ENCODE data around the gene ARHGAP22.

Gene ARHGAP22

GRCh38 chr10:48450741-48451466 lies 154.0 kb downstream of the ARHGAP22 start:
- no peaks in the 10 kb centered on the region for H3K27me3 ChIP-seq (replicated peaks; ENCODE audit: control insufficient read depth, insufficient read depth, low read length)
- peaks cover 3% of the 10 kb centered on the region for H3K36me3 ChIP-seq (ENCODE audit: control insufficient read depth, insufficient read depth, low read length, severe bottlenecking)
- H3K4me1 ChIP-seq (ENCODE audit: control insufficient read depth, insufficient read depth, low read length): peaks cover 11% of the 10 kb centered on the region
- H3K9ac ChIP-seq (ENCODE audit: low read length): no peak overlapping the region
- DNase-seq (ENCODE audit: low read depth): no peak
- no peaks in the 10 kb centered on the region for H3K9me3 ChIP-seq (ENCODE audit: control insufficient read depth, low read length)
- H3K4me3 ChIP-seq (ENCODE audit: low read length): no peak overlapping the region

- no peak overlapping the region for H3K9ac ChIP-seq (ENCODE audit: low read length)
- no peaks in the 10 kb centered on the region for H3K27me3 ChIP-seq (replicated peaks; ENCODE audit: control insufficient read depth, insufficient read depth, low read length)
- H3K36me3 ChIP-seq (ENCODE audit: control insufficient read depth, insufficient read depth, low read length, severe bottlenecking): peaks cover 8% of the 10 kb centered on the region
- DNase-seq (ENCODE audit: low read depth): no peak
- H3K9me3 ChIP-seq (ENCODE audit: control insufficient read depth, low read length): no peaks in the 10 kb centered on the region
- no peak overlapping the region for H3K4me3 ChIP-seq (ENCODE audit: low read length)
- H3K4me1 ChIP-seq (ENCODE audit: control insufficient read depth, insufficient read depth, low read length): peaks cover 11% of the 10 kb centered on the region
These were observed 154.6 kb downstream of the ARHGAP22 start for GRCh38 chr10:48450233-48450740.

GRCh38 chr10:48449501-48450232 lies 155.2 kb downstream of the ARHGAP22 start:
- no peak overlapping the region for H3K9ac ChIP-seq (ENCODE audit: low read length)
- peaks cover 11% of the 10 kb centered on the region for H3K4me1 ChIP-seq (ENCODE audit: control insufficient read depth, insufficient read depth, low read length)
- H3K27me3 ChIP-seq (replicated peaks; ENCODE audit: control insufficient read depth, insufficient read depth, low read length): no peaks in the 10 kb centered on the region
- no peak overlapping the region for H3K4me3 ChIP-seq (ENCODE audit: low read length)
- H3K9me3 ChIP-seq (ENCODE audit: control insufficient read depth, low read length): no peaks in the 10 kb centered on the region
- no peak for DNase-seq (ENCODE audit: low read depth)
- H3K36me3 ChIP-seq (ENCODE audit: control insufficient read depth, insufficient read depth, low read length, severe bottlenecking): peaks cover 8% of the 10 kb centered on the region

GRCh38 chr10:48448796-48449195 lies 156.1 kb downstream of the ARHGAP22 start:
- Histone ChIP-seq H3K27me3 (replicated peaks; ENCODE audit: control insufficient read depth, insufficient read depth, low read length) (no peaks in the 10 kb centered on the region), H3K9me3 (ENCODE audit: control insufficient read depth, low read length) (no peaks in the 10 kb centered on the region), H3K36me3 (ENCODE audit: control insufficient read depth, insufficient read depth, low read length, severe bottlenecking) (peaks cover 8% of the 10 kb centered on the region), H3K4me1 (ENCODE audit: control insufficient read depth, insufficient read depth, low read length) (peaks cover 11% of the 10 kb centered on the region), H3K4me3 (ENCODE audit: low read length) (no peak overlapping the region), H3K9ac (ENCODE audit: low read length) (no peak overlapping the region)
- peak; percentile 25 for DNase-seq (ENCODE audit: low read depth)

GRCh38 chr10:48447356-48448215 lies 157.3 kb downstream of the ARHGAP22 start:
- no peak for DNase-seq (ENCODE audit: low read depth)
- H3K9me3 ChIP-seq (ENCODE audit: control insufficient read depth, low read length): no peaks in the 10 kb centered on the region

GRCh38 chr10:48446785-48447184 lies 158.1 kb downstream of the ARHGAP22 start:
- Histone ChIP-seq H3K4me3 (ENCODE audit: low read length) (no peak overlapping the region), H3K9ac (ENCODE audit: low read length) (no peak overlapping the region), H3K27me3 (replicated peaks; ENCODE audit: control insufficient read depth, insufficient read depth, low read length) (no peaks in the 10 kb centered on the region), H3K9me3 (ENCODE audit: control insufficient read depth, low read length) (no peaks in the 10 kb centered on the region), H3K4me1 (ENCODE audit: control insufficient read depth, insufficient read depth, low read length) (peaks cover 11% of the 10 kb centered on the region), H3K36me3 (ENCODE audit: control insufficient read depth, insufficient read depth, low read length, severe bottlenecking) (peaks cover 8% of the 10 kb centered on the region)
- DNase-seq (ENCODE audit: low read depth): no peak

More at GRCh38 chr10:48447356-48448215, 157.3 kb downstream of the ARHGAP22 start:
- no peak overlapping the region for H3K9ac ChIP-seq (ENCODE audit: low read length)
- H3K4me1 ChIP-seq (ENCODE audit: control insufficient read depth, insufficient read depth, low read length): peaks cover 11% of the 10 kb centered on the region
- H3K36me3 ChIP-seq (ENCODE audit: control insufficient read depth, insufficient read depth, low read length, severe bottlenecking): peaks cover 8% of the 10 kb centered on the region
- H3K4me3 ChIP-seq (ENCODE audit: low read length): no peak overlapping the region
- H3K27me3 ChIP-seq (replicated peaks; ENCODE audit: control insufficient read depth, insufficient read depth, low read length): no peaks in the 10 kb centered on the region

- H3K36me3 ChIP-seq (ENCODE audit: control insufficient read depth, insufficient read depth, low read length, severe bottlenecking): peaks cover 8% of the 10 kb centered on the region
- DNase-seq (ENCODE audit: low read depth): no peak
- H3K27me3 ChIP-seq (replicated peaks; ENCODE audit: control insufficient read depth, insufficient read depth, low read length): no peaks in the 10 kb centered on the region
- no peak overlapping the region for H3K9ac ChIP-seq (ENCODE audit: low read length)
- H3K4me1 ChIP-seq (ENCODE audit: control insufficient read depth, insufficient read depth, low read length): peaks cover 11% of the 10 kb centered on the region
- no peaks in the 10 kb centered on the region for H3K9me3 ChIP-seq (ENCODE audit: control insufficient read depth, low read length)
- H3K4me3 ChIP-seq (ENCODE audit: low read length): no peak overlapping the region
These were observed 158.9 kb downstream of the ARHGAP22 start for GRCh38 chr10:48445932-48446331.

GRCh38 chr10:48444861-48445841 lies 159.7 kb downstream of the ARHGAP22 start:
- Histone ChIP-seq H3K36me3 (ENCODE audit: control insufficient read depth, insufficient read depth, low read length, severe bottlenecking) (peaks cover 8% of the 10 kb centered on the region), H3K27me3 (replicated peaks; ENCODE audit: control insufficient read depth, insufficient read depth, low read length) (no peaks in the 10 kb centered on the region), H3K9me3 (ENCODE audit: control insufficient read depth, low read length) (no peaks in the 10 kb centered on the region), H3K4me1 (ENCODE audit: control insufficient read depth, insufficient read depth, low read length) (peaks cover 19% of the 10 kb centered on the region), H3K4me3 (ENCODE audit: low read length) (no peak overlapping the region), H3K9ac (ENCODE audit: low read length) (no peak overlapping the region)
- DNase-seq (ENCODE audit: low read depth): no peak

- Histone ChIP-seq H3K9me3 (ENCODE audit: control insufficient read depth, low read length) (no peaks in the 10 kb centered on the region), H3K4me1 (ENCODE audit: control insufficient read depth, insufficient read depth, low read length) (peaks cover 26% of the 10 kb centered on the region), H3K36me3 (ENCODE audit: control insufficient read depth, insufficient read depth, low read length, severe bottlenecking) (peaks cover 8% of the 10 kb centered on the region), H3K27me3 (replicated peaks; ENCODE audit: control insufficient read depth, insufficient read depth, low read length) (no peaks in the 10 kb centered on the region), H3K9ac (ENCODE audit: low read length) (no peak overlapping the region), H3K4me3 (ENCODE audit: low read length) (no peak overlapping the region)
- no peak for DNase-seq (ENCODE audit: low read depth)
These were observed 160.6 kb downstream of the ARHGAP22 start for GRCh38 chr10:48444266-48444665.

- peaks cover 22% of the 10 kb centered on the region for H3K4me1 ChIP-seq (ENCODE audit: control insufficient read depth, insufficient read depth, low read length)
- H3K36me3 ChIP-seq (ENCODE audit: control insufficient read depth, insufficient read depth, low read length, severe bottlenecking): peaks cover 12% of the 10 kb centered on the region
- H3K9ac ChIP-seq (ENCODE audit: low read length): no peak overlapping the region
- H3K4me3 ChIP-seq (ENCODE audit: low read length): no peak overlapping the region
- H3K9me3 ChIP-seq (ENCODE audit: control insufficient read depth, low read length): no peaks in the 10 kb centered on the region
- no peak for DNase-seq (ENCODE audit: low read depth)
- no peaks in the 10 kb centered on the region for H3K27me3 ChIP-seq (replicated peaks; ENCODE audit: control insufficient read depth, insufficient read depth, low read length)
These were observed 162.1 kb downstream of the ARHGAP22 start for GRCh38 chr10:48442809-48443177.

Measured in adipocyte (in vitro differentiated cells).